Psoas muscle (tissue), 8 donors: ENCODE data around the gene DBNDD1. TPM values are rescaled to one million over a fixed set of nuclear protein-coding genes. Genes with fewer than 3 reads are reported as not detected.

Source experiments
- ATAC-seq, 4 donors: fragments of 200-7000 bp; cut with Tn5 transposase; one replicate each; pipeline ENCODE4 v1.9.1; 2020; ENCODE audit warnings: moderate library complexity in 3 of 4, mild to moderate bottlenecking in 2 of 4
- DNase-seq, 2 donors: peaks; one replicate each; pipeline ENCODE4 v3.0.0-alpha.2; 2020
- H3K27ac ChIP-seq: fragments of 200-600 bp; one replicate; pipeline ENCODE4 v1.8.0; 2022
- H3K27me3 ChIP-seq, 3 donors: fragments of 200-600 bp in 1 of 3; one replicate each; pipeline versions ENCODE4 v1.6.1 to v1.8.0; 2013 to 2022; ENCODE audit warnings: low read length in 2 of 3, mild to moderate bottlenecking in 2 of 3, moderate library complexity in 1 of 3; ENCODE audit not compliant: insufficient read depth in 3 of 3
- H3K36me3 ChIP-seq, 2 donors: fragments of 200-600 bp in 1 of 2; one replicate each; pipeline versions ENCODE4 v1.6.1 to v1.8.0; 2013 to 2022; ENCODE audit warnings: low read depth in 1 of 2, mild to moderate bottlenecking in 1 of 2, moderate library complexity in 1 of 2; ENCODE audit not compliant: insufficient read depth in 1 of 2
- H3K4me1 ChIP-seq: fragments of 200-600 bp; one replicate; pipeline ENCODE4 v1.8.0; 2022
- H3K4me3 ChIP-seq: fragments of 200-600 bp; one replicate; pipeline ENCODE4 v1.8.0; 2022; ENCODE audit warnings: mild to moderate bottlenecking
- H3K9me3 ChIP-seq: fragments of 200-600 bp; one replicate; pipeline ENCODE4 v1.8.0; 2022
- WGBS, 3 donors: extraction: QIAGEN DNeasy Blood & Tissue Kit; methylation state at CpG; one replicate each; pipeline versions ENCODE4 v1.1.6 to v1.1.7; 2013; 5-methylcytosine and 5-hydroxymethylcytosine counted together
- intact Hi-C, 2 donors: fragments of 100-400 bp; cut with DNase I; formaldehyde crosslinking; loops; one replicate each; pipeline versions ENCODE4 v1.11.0 to v1.14.2; 2022
- polyA plus RNA-seq, 3 donors: library from polyadenylated mRNA; stranded (reverse); fragments of 200-250 nt; gene quantifications; one replicate each; pipeline ENCODE4 v1.2.3, GENCODE V29; 2013
- total RNA-seq, 4 donors: library from RNA; stranded (reverse); fragmentation: NEBNext Ultra II Directional in 2 of 4; extraction: Animal tissue kit (Norgen Biotek cat#: 25700) in 2 of 4; gene quantifications; one replicate each; pipeline versions ENCODE4 v1.2.1 to v1.2.4, GENCODE V29; 2021 to 2023
- TF ChIP-seq, protein P1 (sequence below): fragments of 200-600 bp; IDR thresholded peaks from one replicate; pipeline ENCODE4 v1.8.0; 2022; ENCODE audit warnings: antibody characterized with exemption
- donor health status: healthy with polysubstance abuse.
- donor health status: DM: no; HTN: no; CAD: no; lungs with moderate emphysema.
- donor health status: Bipolar disorder and iron deficiency.
- donor health status: healthy.
- donor health status: DM: yes; HTN: yes; CAD: no.
- donor health status: DM: no; HTN: no; CAD: no.
- donor health status: DM: no; HTN: no; CAD: no.
- donor health status: DM: yes; HTN: yes; CAD: no.

The DBNDD1 gene
- total and polyA plus RNA-seq, 7 donors = 14.1 to 37.8 (median 20.2) TPM

GRCh38 chr16:90037276-90037675, 18.0 kb upstream of the DBNDD1 start:
- Histone ChIP-seq H3K4me1 (no peaks in the 10 kb centered on the region), H3K27ac (no peak overlapping the region), H3K27me3 (no peaks in the 10 kb centered on the region), H3K4me3 (no peak overlapping the region), H3K9me3 (no peaks in the 10 kb centered on the region), H3K36me3 (peaks cover 2 to 71% of the 10 kb centered on the region in 2 donors)
- intact Hi-C loops = no loop called here
- DNase-seq (peak in 1 of 2 donors; percentile 23), ATAC-seq (no peak)
- TF ChIP-seq, protein P1, sequence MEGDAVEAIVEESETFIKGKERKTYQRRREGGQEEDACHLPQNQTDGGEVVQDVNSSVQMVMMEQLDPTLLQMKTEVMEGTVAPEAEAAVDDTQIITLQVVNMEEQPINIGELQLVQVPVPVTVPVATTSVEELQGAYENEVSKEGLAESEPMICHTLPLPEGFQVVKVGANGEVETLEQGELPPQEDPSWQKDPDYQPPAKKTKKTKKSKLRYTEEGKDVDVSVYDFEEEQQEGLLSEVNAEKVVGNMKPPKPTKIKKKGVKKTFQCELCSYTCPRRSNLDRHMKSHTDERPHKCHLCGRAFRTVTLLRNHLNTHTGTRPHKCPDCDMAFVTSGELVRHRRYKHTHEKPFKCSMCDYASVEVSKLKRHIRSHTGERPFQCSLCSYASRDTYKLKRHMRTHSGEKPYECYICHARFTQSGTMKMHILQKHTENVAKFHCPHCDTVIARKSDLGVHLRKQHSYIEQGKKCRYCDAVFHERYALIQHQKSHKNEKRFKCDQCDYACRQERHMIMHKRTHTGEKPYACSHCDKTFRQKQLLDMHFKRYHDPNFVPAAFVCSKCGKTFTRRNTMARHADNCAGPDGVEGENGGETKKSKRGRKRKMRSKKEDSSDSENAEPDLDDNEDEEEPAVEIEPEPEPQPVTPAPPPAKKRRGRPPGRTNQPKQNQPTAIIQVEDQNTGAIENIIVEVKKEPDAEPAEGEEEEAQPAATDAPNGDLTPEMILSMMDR = no peak
- WGBS, 3 donors = 64 to 80% (median 79%) methylated on average over 12 of the region's 12 CpGs

- 57 to 69% (median 62%) methylated on average over 5 of the region's 5 CpGs for WGBS, 3 donors
- no peaks in the 10 kb centered on the region for H3K9me3 ChIP-seq
- H3K27ac ChIP-seq = no peak overlapping the region
- H3K36me3 ChIP-seq = peaks cover 2 to 69% of the 10 kb centered on the region in 2 donors
- DNase-seq (peak in 1 of 2 donors; percentile 12), ATAC-seq (no peak)
- TF ChIP-seq, protein P1 = no peak
- H3K4me3 ChIP-seq = no peak overlapping the region
- intact Hi-C loops = no loop called here
- H3K4me1 ChIP-seq = no peaks in the 10 kb centered on the region
- no peaks in the 10 kb centered on the region for H3K27me3 ChIP-seq
Measured at GRCh38 chr16:90035902-90036301, 16.6 kb upstream of the DBNDD1 start.

- Histone ChIP-seq H3K36me3 (peaks cover 2 to 55% of the 10 kb centered on the region in 2 donors), H3K4me1 (no peaks in the 10 kb centered on the region), H3K9me3 (no peaks in the 10 kb centered on the region), H3K4me3 (no peak overlapping the region), H3K27me3 (no peaks in the 10 kb centered on the region), H3K27ac (no peak overlapping the region)
- ATAC-seq (no peak), DNase-seq (no peak)
- intact Hi-C loops = no loop called here
- 87 to 89% (median 88%) methylated on average over 8 of the region's 8 CpGs for WGBS, 3 donors
- TF ChIP-seq, protein P1 = no peak
Measured at GRCh38 chr16:90034504-90034903, 15.2 kb upstream of the DBNDD1 start.

GRCh38 chr16:90033387-90033786, 14.1 kb upstream of the DBNDD1 start:
- H3K9me3 ChIP-seq = no peaks in the 10 kb centered on the region
- 79 to 82% (median 80%) methylated on average over 4 of the region's 4 CpGs for WGBS, 3 donors
- ATAC-seq (no peak), DNase-seq (no peak)
- peaks cover 2 to 51% of the 10 kb centered on the region in 2 donors for H3K36me3 ChIP-seq
- no peaks in the 10 kb centered on the region for H3K4me1 ChIP-seq
- TF ChIP-seq, protein P1 = no peak
- H3K4me3 ChIP-seq = no peak overlapping the region
- no peak overlapping the region for H3K27ac ChIP-seq
- H3K27me3 ChIP-seq = no peaks in the 10 kb centered on the region
- intact Hi-C loops = no loop called here

GRCh38 chr16:90032674-90033331, 13.5 kb upstream of the DBNDD1 start:
- 71 to 73% (median 72%) methylated on average over 8 of the region's 8 CpGs for WGBS, 3 donors
- no peak overlapping the region for H3K4me3 ChIP-seq
- intact Hi-C loops = no loop called here
- H3K36me3 ChIP-seq = peaks cover 2 to 48% of the 10 kb centered on the region in 2 donors
- ATAC-seq (peak in 1 of 4 donors; percentile 35), DNase-seq (no peak)
- no peaks in the 10 kb centered on the region for H3K27me3 ChIP-seq
- no peak overlapping the region for H3K27ac ChIP-seq
- H3K9me3 ChIP-seq = no peaks in the 10 kb centered on the region
- TF ChIP-seq, protein P1 = no peak
- H3K4me1 ChIP-seq = no peaks in the 10 kb centered on the region
